Upper lobe of left lung (tissue), 4 donors: ENCODE measurements around the gene VAMP3.

ENCODE experiments used
- CTCF ChIP-seq, 6 experiments: fragments of 450-650 bp in 4 of 6; fragments of 200-600 bp in 2 of 6; sonication (generic) in 2 of 6; IDR thresholded peaks; one replicate each; pipeline ENCODE4 v1.5.1; 2016 to 2019; ENCODE audit warnings: antibody characterized with exemption in 6 of 6
- POLR2A ChIP-seq, 4 donors: fragments of 450-650 bp; IDR thresholded peaks; one replicate each; pipeline ENCODE4 v1.5.1; 2016 to 2017; ENCODE audit warnings: antibody characterized with exemption in 4 of 4, mild to moderate bottlenecking in 2 of 4

DNA sequence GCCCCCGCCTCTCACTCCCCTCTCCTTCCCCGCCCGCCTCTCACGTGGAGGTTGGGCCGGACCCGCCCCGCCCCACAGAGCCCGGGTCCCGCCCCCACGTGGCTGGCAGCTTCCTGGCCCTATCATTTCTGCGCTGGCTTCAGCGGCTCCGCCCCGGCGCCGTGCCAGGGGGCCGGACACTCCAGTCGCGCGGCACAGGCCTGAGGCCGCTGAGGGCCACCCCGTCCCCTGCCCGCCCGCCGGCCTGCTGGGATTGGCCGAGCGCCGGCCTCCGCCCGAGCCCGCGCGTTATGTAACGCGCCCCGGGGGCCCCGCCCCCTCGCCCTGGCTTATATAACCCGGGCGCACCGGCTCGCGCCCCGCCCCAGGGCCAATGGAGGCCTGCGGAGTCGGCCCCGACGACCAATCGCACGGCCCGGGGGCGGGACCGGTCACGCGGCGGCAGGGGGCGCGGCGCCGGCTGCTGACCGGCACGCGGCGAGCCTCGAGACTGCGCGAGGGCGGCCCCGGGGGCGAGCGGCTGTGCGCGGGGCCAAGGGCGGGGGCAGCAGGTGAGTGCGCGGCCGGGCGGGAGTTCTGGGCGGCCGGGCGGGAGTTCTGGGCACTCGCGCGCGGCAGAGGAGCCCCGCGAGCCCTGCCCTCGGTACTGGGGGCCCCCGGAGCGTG lies 12.9 kb downstream of the VAMP3 start, which contains the start of gene PER3:
- TF ChIP-seq POLR2A (IDR thresholded peaks at IDR 0.05) (peak in 3 of 4 donors; percentile 25 to 84 (median 59)), CTCF (IDR thresholded peaks at IDR 0.05) (peak in 2 of 6 experiments; percentile 17 to 23)
